Measurements from ENCODE around the gene DYNLT4. TPM values are rescaled to one million over a fixed set of nuclear protein-coding genes. Genes with fewer than 3 reads are reported as not detected.

The DYNLT4 gene
- total and polyA plus RNA-seq, 10 donors, result 0.15 to 2.1 (median 0.82) TPM; not detected in 3

- 83 to 97% (median 95%) methylated on average over 5 to 15 of the region's 15 CpGs for WGBS, 5 donors
- Histone ChIP-seq H3K9me3 (no peaks in the 10 kb centered on the region), H3K4me1 (peaks cover 0 to 70% (median 29%) of the 10 kb centered on the region in 6 donors), H3K4me3 (no peak overlapping the region), H3K27ac (no peak overlapping the region), H3K27me3 (replicated peaks in 1 of 7) (no peaks in the 10 kb centered on the region), H3K36me3 (no peaks in the 10 kb centered on the region)
- TF ChIP-seq POLR2AphosphoS5 (IDR thresholded peaks at IDR 0.05) (no peak), POLR2A (IDR thresholded peaks at IDR 0.05) (no peak), CTCF (IDR thresholded peaks at IDR 0.05 in 8 of 11, conservative IDR thresholded peaks at IDR 0.05 in 3 of 11) (no peak)
- DNase-seq, result peak; percentile 70
- intact Hi-C loops (cut with DNase I; ENCODE audit: low total_unique reads), result no loop called here
Measured at GRCh38 chr1:44828841-44829440, 21.8 kb upstream of the DYNLT4 start.

- no peak overlapping the region for H3K27ac ChIP-seq
- intact Hi-C loops (cut with DNase I; ENCODE audit: low total_unique reads), result no loop called here
- H3K9me3 ChIP-seq, result no peaks in the 10 kb centered on the region
- DNase-seq, result peak; percentile 74
- H3K4me1 ChIP-seq, result peaks cover 0 to 62% (median 25%) of the 10 kb centered on the region in 6 donors
- no peaks in the 10 kb centered on the region for H3K27me3 ChIP-seq (replicated peaks in 1 of 7)
- no peak for TF ChIP-seq CTCF (IDR thresholded peaks at IDR 0.05 in 8 of 11, conservative IDR thresholded peaks at IDR 0.05 in 3 of 11)
- no peak for TF ChIP-seq POLR2A (IDR thresholded peaks at IDR 0.05)
- no peak for TF ChIP-seq POLR2AphosphoS5 (IDR thresholded peaks at IDR 0.05)
- H3K36me3 ChIP-seq, result no peaks in the 10 kb centered on the region
- 94 to 97% (median 96%) methylated on average over 16 to 21 of the region's 21 CpGs for WGBS, 5 donors
- H3K4me3 ChIP-seq, result no peak overlapping the region
Measured at GRCh38 chr1:44828003-44828651, 21.0 kb upstream of the DYNLT4 start.

- intact Hi-C loops (cut with DNase I; ENCODE audit: low total_unique reads), result no loop called here
- Histone ChIP-seq H3K4me1 (peaks cover 0 to 54% (median 24%) of the 10 kb centered on the region in 6 donors), H3K36me3 (no peaks in the 10 kb centered on the region), H3K27ac (peak overlapping the region in 5 of 8 donors; percentile 55 to 70 (median 63)), H3K4me3 (no peak overlapping the region), H3K27me3 (replicated peaks in 1 of 7) (no peaks in the 10 kb centered on the region), H3K9me3 (no peaks in the 10 kb centered on the region)
- DNase-seq, result peak; percentile 74
- no peak for TF ChIP-seq CTCF (IDR thresholded peaks at IDR 0.05 in 8 of 11, conservative IDR thresholded peaks at IDR 0.05 in 3 of 11)
- no peak for TF ChIP-seq POLR2AphosphoS5 (IDR thresholded peaks at IDR 0.05)
- no peak for TF ChIP-seq POLR2A (IDR thresholded peaks at IDR 0.05)
- WGBS, 5 donors, result 87 to 91% (median 89%) methylated on average over 24 to 28 of the region's 28 CpGs
Measured at GRCh38 chr1:44827197-44828002, 20.2 kb upstream of the DYNLT4 start.

All from spleen (tissue), 11 donors.